Ovary (tissue), 3 donors: ENCODE data around the gene FOXO1.

Experiments used
- POLR2A ChIP-seq: fragments of 450-650 bp; IDR thresholded peaks from one replicate; pipeline ENCODE4 v1.6.1; 2017; ENCODE audit warnings: antibody characterized with exemption, mild to moderate bottlenecking, moderate library complexity
- TF ChIP-seq, protein P1 (sequence below), 3 donors: fragments of 450-650 bp in 2 of 3; fragments of 200-600 bp in 1 of 3; IDR thresholded peaks; one replicate each; pipeline versions ENCODE4 v1.5.1 to v1.8.0; 2016 to 2022; ENCODE audit warnings: antibody characterized with exemption in 3 of 3, mild to moderate bottlenecking in 1 of 3
- donor health status: DM: no; HTN: no; CAD: no.

- TF ChIP-seq, protein P1, sequence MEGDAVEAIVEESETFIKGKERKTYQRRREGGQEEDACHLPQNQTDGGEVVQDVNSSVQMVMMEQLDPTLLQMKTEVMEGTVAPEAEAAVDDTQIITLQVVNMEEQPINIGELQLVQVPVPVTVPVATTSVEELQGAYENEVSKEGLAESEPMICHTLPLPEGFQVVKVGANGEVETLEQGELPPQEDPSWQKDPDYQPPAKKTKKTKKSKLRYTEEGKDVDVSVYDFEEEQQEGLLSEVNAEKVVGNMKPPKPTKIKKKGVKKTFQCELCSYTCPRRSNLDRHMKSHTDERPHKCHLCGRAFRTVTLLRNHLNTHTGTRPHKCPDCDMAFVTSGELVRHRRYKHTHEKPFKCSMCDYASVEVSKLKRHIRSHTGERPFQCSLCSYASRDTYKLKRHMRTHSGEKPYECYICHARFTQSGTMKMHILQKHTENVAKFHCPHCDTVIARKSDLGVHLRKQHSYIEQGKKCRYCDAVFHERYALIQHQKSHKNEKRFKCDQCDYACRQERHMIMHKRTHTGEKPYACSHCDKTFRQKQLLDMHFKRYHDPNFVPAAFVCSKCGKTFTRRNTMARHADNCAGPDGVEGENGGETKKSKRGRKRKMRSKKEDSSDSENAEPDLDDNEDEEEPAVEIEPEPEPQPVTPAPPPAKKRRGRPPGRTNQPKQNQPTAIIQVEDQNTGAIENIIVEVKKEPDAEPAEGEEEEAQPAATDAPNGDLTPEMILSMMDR (IDR thresholded peaks at IDR 0.05): no peak
- TF ChIP-seq POLR2A: no peak
These were observed 146.8 kb downstream of the FOXO1 start for GRCh38 chr13:40519637-40520036.
